ENCODE measurements around the gene VWA8. TPM values are rescaled to one million over a fixed set of nuclear protein-coding genes. Genes with fewer than 3 reads are reported as not detected.

The VWA8 gene
- total and polyA plus RNA-seq, 2 experiments from 2014 or later, result 6.3 to 24.6 TPM

- TF ChIP-seq ZNF462 (CRISPR knock-in tag; IDR thresholded peaks at IDR 0.05) (no peak), NANOG (IDR thresholded peaks at IDR 0.05; ENCODE audit: borderline replicate concordance) (no peak), STAT1 (IDR thresholded peaks at IDR 0.05; ENCODE audit: unreplicated experiment) (no peak), EZH2 (IDR thresholded peaks at IDR 0.05; ENCODE audit: low read depth, unreplicated experiment) (no peak), POLR2AphosphoS5 (IDR thresholded peaks at IDR 0.05; ENCODE audit: low read depth) (no peak), ETS1 (IDR thresholded peaks at IDR 0.05) (no peak)
Measured at GRCh38 chr13:41552031-41552430, 408.9 kb downstream of the VWA8 start (continued).

GRCh38 chr13:41550276-41550675, 410.6 kb downstream of the VWA8 start:
- no peak for ATAC-seq
- H3K4me1 Mint-ChIP-seq, result peaks cover 11% of the 10 kb centered on the region
- H3K79me2 ChIP-seq (replicated peaks; ENCODE audit: insufficient read depth), result no peaks in the 10 kb centered on the region
- H3K9me3 Mint-ChIP-seq, result no peaks in the 10 kb centered on the region
- no peaks in the 10 kb centered on the region for H3K9me2 ChIP-seq (ENCODE audit: insufficient read depth)
- no peaks in the 10 kb centered on the region for H3K36me3 Mint-ChIP-seq (ENCODE audit: low read depth)
- no peaks in the 10 kb centered on the region for H3K4me1 ChIP-seq (ENCODE audit: insufficient read depth)
- no peak overlapping the region for H3K4me3 ChIP-seq
- no peak overlapping the region for H3K27ac ChIP-seq (ENCODE audit: low read depth)
- H2AFZ ChIP-seq, result no peak overlapping the region
- no peak overlapping the region for H3K4me2 ChIP-seq
- H3K36me3 ChIP-seq (ENCODE audit: insufficient read depth), result no peaks in the 10 kb centered on the region
- H4K20me1 ChIP-seq (replicated peaks; ENCODE audit: insufficient read depth), result no peaks in the 10 kb centered on the region
- H3K27ac Mint-ChIP-seq, result no peak overlapping the region
- no peak overlapping the region for H3K4me3 Mint-ChIP-seq
- H3K27me3 Mint-ChIP-seq (ENCODE audit: insufficient read depth, low read depth, poor library complexity), result peaks cover 4% of the 10 kb centered on the region
- H3F3A ChIP-seq (replicated peaks; ENCODE audit: low read depth), result no peaks in the 10 kb centered on the region
- H3K27me3 ChIP-seq (ENCODE audit: insufficient read depth), result no peaks in the 10 kb centered on the region
- DNase-seq (ENCODE audit: low spot score), result no peak
- TF ChIP-seq POLR2AphosphoS5 (IDR thresholded peaks at IDR 0.05; ENCODE audit: low read depth) (no peak), ZNF462 (CRISPR knock-in tag; IDR thresholded peaks at IDR 0.05) (no peak), NANOG (IDR thresholded peaks at IDR 0.05; ENCODE audit: borderline replicate concordance) (no peak), ZNF331 (CRISPR knock-in tag; IDR thresholded peaks at IDR 0.05; ENCODE audit: low read depth) (no peak), ZNF114 (CRISPR knock-in tag; IDR thresholded peaks at IDR 0.05) (no peak)

Measured in GM23338 (cell line).